MM.1S (cell line): Measurements from ENCODE around the gene LOXL4.

ENCODE experiments used
- DNase-seq: peaks from one replicate; pipeline ENCODE4 v3.0.0-alpha.2; 2015
- H2AFZ ChIP-seq: fragments of 300-600 bp; sonication (generic); 2 replicates; pipeline ENCODE4 v1.6.0; 2016; ENCODE audit warnings: antibody characterized with exemption, low read length
- H3F3A ChIP-seq: fragments of 300-600 bp; sonication (generic); 2 replicates; pipeline ENCODE4 v1.6.1; 2016; ENCODE audit warnings: mild to moderate bottlenecking, antibody characterized with exemption, low read length, moderate library complexity, mixed read lengths; ENCODE audit not compliant: insufficient read depth
- H3K27ac ChIP-seq: fragments of 300-600 bp; sonication (generic); 2 replicates; pipeline ENCODE4 v1.5.1; 2016; ENCODE audit warnings: mild to moderate bottlenecking, low read length
- H3K27me3 ChIP-seq: fragments of 300-600 bp; sonication (generic); replicated peaks from 2 replicates; pipeline ENCODE4 v1.6.0; 2016; ENCODE audit warnings: low read length; ENCODE audit not compliant: insufficient read depth
- H3K36me3 ChIP-seq: fragments of 300-600 bp; sonication (generic); replicated peaks from 2 replicates; pipeline ENCODE4 v1.6.1; 2016; ENCODE audit warnings: mild to moderate bottlenecking, low read length, mixed read lengths; ENCODE audit not compliant: insufficient read depth
- H3K4me1 ChIP-seq: fragments of 300-600 bp; sonication (generic); 2 replicates; pipeline ENCODE4 v1.6.1; 2016; ENCODE audit warnings: low read length, mixed read lengths
- H3K4me2 ChIP-seq: fragments of 300-600 bp; sonication (generic); 2 replicates; pipeline ENCODE4 v1.6.0; 2016; ENCODE audit warnings: low read depth, low read length
- H3K4me3 ChIP-seq: fragments of 300-600 bp; sonication (generic); 2 replicates; pipeline ENCODE4 v1.5.1; 2016; ENCODE audit warnings: low read length, mixed read lengths
- H3K79me2 ChIP-seq: fragments of 300-600 bp; sonication (generic); 2 replicates; pipeline ENCODE4 v1.6.1; 2016; ENCODE audit warnings: mixed run types, low read length, mixed read lengths
- H3K9ac ChIP-seq: fragments of 300-600 bp; sonication (generic); 2 replicates; pipeline ENCODE4 v1.6.1; 2016; ENCODE audit warnings: low read length, mixed read lengths
- H3K9me2 ChIP-seq: fragments of 300-600 bp; sonication (generic); replicated peaks from 2 replicates; pipeline ENCODE4 v1.6.1; 2016; ENCODE audit warnings: mild to moderate bottlenecking, low read length, mixed read lengths; ENCODE audit not compliant: insufficient read depth
- H3K9me3 ChIP-seq: fragments of 300-600 bp; sonication (generic); replicated peaks from 2 replicates; pipeline ENCODE4 v1.6.1; 2016; ENCODE audit warnings: mild to moderate bottlenecking, low read length, mixed read lengths; ENCODE audit not compliant: insufficient read depth
- H4K20me1 ChIP-seq: fragments of 300-600 bp; sonication (generic); 2 replicates; pipeline ENCODE4 v1.6.1; 2016; ENCODE audit warnings: mild to moderate bottlenecking, low read length, moderate library complexity, mixed read lengths; ENCODE audit not compliant: insufficient read depth
- CTCF ChIP-seq: fragments of 300-600 bp; sonication (generic); IDR thresholded peaks from 2 replicates; pipeline ENCODE4 v1.5.1; 2016; ENCODE audit warnings: antibody characterized with exemption, low read length, mixed read lengths
- EZH2 ChIP-seq: fragments of 300-600 bp; sonication (generic); optimal IDR thresholded peaks from 2 replicates; pipeline ENCODE3; 2017; ENCODE audit warnings: low read depth, mild to moderate bottlenecking, antibody characterized with exemption, low read length, mixed read lengths
- EZH2phosphoT487 ChIP-seq: fragments of 300-600 bp; sonication (generic); IDR thresholded peaks from 2 replicates; pipeline ENCODE4 v1.6.1; 2018; ENCODE audit warnings: antibody characterized with exemption, low read length

Gene LOXL4

GRCh38 chr10:98267894-98268693, at the start of gene LOXL4:
LOXL4 (minus strand) TSS chr10:98268194; CDS start chr10:98263019, 5,175 bp downstream.
- peak within 1 kb of the TSS; percentile 39; the same call in 1 of the 2 replicates for H3K9ac ChIP-seq
- H4K20me1 ChIP-seq = no peaks in the 10 kb centered on the region
- no peaks in the 10 kb centered on the region for H3K27me3 ChIP-seq
- H3K79me2 ChIP-seq = no peaks in the 10 kb centered on the region
- H3K4me3 ChIP-seq = peak within 1 kb of the TSS; percentile 58; the same call in 1 of the 2 replicates
- no peak for DNase-seq
- H2AFZ ChIP-seq = peak within 1 kb of the TSS; percentile 48; the same call in 1 of the 2 replicates
- no peaks in the 10 kb centered on the region for H3K9me3 ChIP-seq
- no peaks in the 10 kb centered on the region for H3K36me3 ChIP-seq
- H3F3A ChIP-seq = no peaks in the 10 kb centered on the region
- TF ChIP-seq CTCF = no peak
- no peak for TF ChIP-seq EZH2phosphoT487
- no peak for TF ChIP-seq EZH2
- no peak within 1 kb of the TSS for H3K27ac ChIP-seq
- peak within 1 kb of the TSS; percentile 66 for H3K4me2 ChIP-seq
- H3K9me2 ChIP-seq = no peaks in the 10 kb centered on the region
- peaks cover 6% of the 10 kb centered on the region; the same call in 1 of the 2 replicates for H3K4me1 ChIP-seq

GRCh38 chr10:98316661-98317060, 48.7 kb upstream of the LOXL4 start:
- H2AFZ ChIP-seq = no peak overlapping the region
- no peaks in the 10 kb centered on the region for H4K20me1 ChIP-seq
- H3K9ac ChIP-seq = no peak overlapping the region
- H3K27ac ChIP-seq = no peak overlapping the region
- H3K36me3 ChIP-seq = no peaks in the 10 kb centered on the region
- H3K79me2 ChIP-seq = no peaks in the 10 kb centered on the region
- H3K4me1 ChIP-seq = peaks cover 3% of the 10 kb centered on the region; the same call in 1 of the 2 replicates
- H3F3A ChIP-seq = no peaks in the 10 kb centered on the region
- H3K4me2 ChIP-seq = no peak overlapping the region
- H3K9me3 ChIP-seq = no peaks in the 10 kb centered on the region
- no peak for DNase-seq
- no peak overlapping the region for H3K4me3 ChIP-seq
- TF ChIP-seq CTCF = no peak
- TF ChIP-seq EZH2 = no peak
- TF ChIP-seq EZH2phosphoT487 = no peak
- H3K9me2 ChIP-seq = no peaks in the 10 kb centered on the region
- no peaks in the 10 kb centered on the region for H3K27me3 ChIP-seq

- H3K9me2 ChIP-seq = no peaks in the 10 kb centered on the region
- no peaks in the 10 kb centered on the region for H4K20me1 ChIP-seq
- H3K9ac ChIP-seq = no peak overlapping the region
- H3K9me3 ChIP-seq = no peaks in the 10 kb centered on the region
- H3K36me3 ChIP-seq = no peaks in the 10 kb centered on the region
- H3K4me1 ChIP-seq = peaks cover 3% of the 10 kb centered on the region; the same call in 1 of the 2 replicates
- H3K27ac ChIP-seq = no peak overlapping the region
- no peak overlapping the region for H3K4me3 ChIP-seq
- H3F3A ChIP-seq = no peaks in the 10 kb centered on the region
- no peaks in the 10 kb centered on the region for H3K27me3 ChIP-seq
- H3K4me2 ChIP-seq = no peak overlapping the region
- TF ChIP-seq EZH2phosphoT487 = no peak
- TF ChIP-seq CTCF = no peak
- no peak for TF ChIP-seq EZH2
- no peaks in the 10 kb centered on the region for H3K79me2 ChIP-seq
- no peak for DNase-seq
- no peak overlapping the region for H2AFZ ChIP-seq
Observed at GRCh38 chr10:98316170-98316569, 48.2 kb upstream of the LOXL4 start.
